Astrocyte of the hippocampus (primary cell): ENCODE measurements around the gene WTAP.
"Not testable (repeated sequence)": the region's sequence is repeated elsewhere in the genome, so short reads cannot be mapped to it uniquely, and the experiment has no call there.

Experiments
- DNase-seq: peaks from one replicate; pipeline ENCODE4 v3.0.0; 2011; ENCODE audit warnings: low read depth, low spot score

The WTAP gene

GRCh38 chr6:159726918-159727716, at the start of gene WTAP:
Gene WTAP (plus strand): TSS chr6:159727506. CDS start chr6:159736266, 8,760 bp downstream.
- peak; percentile 98 for DNase-seq

GRCh38 chr6:159677506-159678165, 49.7 kb upstream of the WTAP start:
- DNase-seq: no peak

- no peak for DNase-seq
Measured at GRCh38 chr6:159678574-159678973, 48.7 kb upstream of the WTAP start.

GRCh38 chr6:159679091-159680077, 47.9 kb upstream of the WTAP start:
- DNase-seq: no peak

GRCh38 chr6:159680104-159680503, 47.2 kb upstream of the WTAP start:
- no peak for DNase-seq

- DNase-seq: no peak
Measured at GRCh38 chr6:159681191-159681880, 46.0 kb upstream of the WTAP start.

GRCh38 chr6:159682295-159682694, 45.0 kb upstream of the WTAP start:
- DNase-seq: peak; percentile 41

GRCh38 chr6:159682810-159683209, 44.5 kb upstream of the WTAP start:
- no peak for DNase-seq

GRCh38 chr6:159684013-159684304, 43.3 kb upstream of the WTAP start:
- DNase-seq: no peak

- DNase-seq: no peak
Measured at GRCh38 chr6:159686040-159686439, 41.3 kb upstream of the WTAP start.

GRCh38 chr6:159686703-159687102, 40.6 kb upstream of the WTAP start:
- no peak for DNase-seq

GRCh38 chr6:159687341-159687740, 40.0 kb upstream of the WTAP start:
- no peak for DNase-seq

- no peak for DNase-seq
Measured at GRCh38 chr6:159688266-159688905, 38.9 kb upstream of the WTAP start.

GRCh38 chr6:159689001-159689400, 38.3 kb upstream of the WTAP start:
- DNase-seq: no peak

- not testable (repeated sequence) for DNase-seq
Measured at GRCh38 chr6:159690135-159690534, 37.2 kb upstream of the WTAP start.

- DNase-seq: peak; percentile 75
Measured at GRCh38 chr6:159691133-159691962, 36.0 kb upstream of the WTAP start.

- no peak for DNase-seq
Measured at GRCh38 chr6:159691963-159692287, 35.4 kb upstream of the WTAP start.

GRCh38 chr6:159692303-159693127, 34.8 kb upstream of the WTAP start:
- peak; percentile 71 for DNase-seq

- peak; percentile 92 for DNase-seq
Measured at GRCh38 chr6:159693128-159693893, 34.0 kb upstream of the WTAP start, which contains the start of gene SOD2. Gene SOD2 (minus strand): TSS chr6:159693241. CDS start chr6:159693167, 74 bp downstream.
